ENCODE measurements around the gene SLC26A4. TPM values are rescaled to one million over a fixed set of nuclear protein-coding genes. Genes with fewer than 3 reads are reported as not detected.

Gene SLC26A4
- total RNA-seq, 1 experiment from 2014 or later, result 0.22 TPM

DNA sequence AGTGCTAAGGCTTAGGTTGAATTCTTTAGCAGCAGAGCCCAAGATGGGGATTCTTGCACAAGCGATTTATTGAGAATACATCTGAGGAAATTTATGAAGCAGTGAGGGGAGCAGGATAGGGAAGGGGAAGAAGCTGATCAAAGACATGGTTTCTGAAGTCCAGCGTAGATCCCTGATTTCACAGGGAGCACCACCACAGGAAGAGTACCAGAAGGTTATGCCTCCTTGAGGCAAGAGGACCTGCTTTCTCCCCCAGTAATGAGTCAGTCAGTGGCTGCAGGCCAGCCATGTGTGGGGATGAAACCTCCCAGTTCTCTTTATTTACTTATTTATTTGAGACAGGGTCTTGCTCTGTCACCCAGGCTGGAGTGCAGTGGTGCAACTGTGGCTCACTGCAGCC, 48.3 kb downstream of the SLC26A4 start (continued):
- TF ChIP-seq IRF2 (CRISPR knock-in tag; IDR thresholded peaks at IDR 0.05; ENCODE audit: borderline replicate concordance, low read depth) (no peak), MYBL2 (CRISPR knock-in tag; IDR thresholded peaks at IDR 0.05) (no peak), ZBTB21 (CRISPR knock-in tag; IDR thresholded peaks at IDR 0.05; ENCODE audit: borderline replicate concordance) (no peak)
- TF ChIP-seq, protein P1, sequence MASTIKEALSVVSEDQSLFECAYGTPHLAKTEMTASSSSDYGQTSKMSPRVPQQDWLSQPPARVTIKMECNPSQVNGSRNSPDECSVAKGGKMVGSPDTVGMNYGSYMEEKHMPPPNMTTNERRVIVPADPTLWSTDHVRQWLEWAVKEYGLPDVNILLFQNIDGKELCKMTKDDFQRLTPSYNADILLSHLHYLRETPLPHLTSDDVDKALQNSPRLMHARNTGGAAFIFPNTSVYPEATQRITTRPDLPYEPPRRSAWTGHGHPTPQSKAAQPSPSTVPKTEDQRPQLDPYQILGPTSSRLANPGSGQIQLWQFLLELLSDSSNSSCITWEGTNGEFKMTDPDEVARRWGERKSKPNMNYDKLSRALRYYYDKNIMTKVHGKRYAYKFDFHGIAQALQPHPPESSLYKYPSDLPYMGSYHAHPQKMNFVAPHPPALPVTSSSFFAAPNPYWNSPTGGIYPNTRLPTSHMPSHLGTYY (CRISPR knock-in tag; IDR thresholded peaks at IDR 0.05), result no peak
- TF ChIP-seq, protein P2, sequence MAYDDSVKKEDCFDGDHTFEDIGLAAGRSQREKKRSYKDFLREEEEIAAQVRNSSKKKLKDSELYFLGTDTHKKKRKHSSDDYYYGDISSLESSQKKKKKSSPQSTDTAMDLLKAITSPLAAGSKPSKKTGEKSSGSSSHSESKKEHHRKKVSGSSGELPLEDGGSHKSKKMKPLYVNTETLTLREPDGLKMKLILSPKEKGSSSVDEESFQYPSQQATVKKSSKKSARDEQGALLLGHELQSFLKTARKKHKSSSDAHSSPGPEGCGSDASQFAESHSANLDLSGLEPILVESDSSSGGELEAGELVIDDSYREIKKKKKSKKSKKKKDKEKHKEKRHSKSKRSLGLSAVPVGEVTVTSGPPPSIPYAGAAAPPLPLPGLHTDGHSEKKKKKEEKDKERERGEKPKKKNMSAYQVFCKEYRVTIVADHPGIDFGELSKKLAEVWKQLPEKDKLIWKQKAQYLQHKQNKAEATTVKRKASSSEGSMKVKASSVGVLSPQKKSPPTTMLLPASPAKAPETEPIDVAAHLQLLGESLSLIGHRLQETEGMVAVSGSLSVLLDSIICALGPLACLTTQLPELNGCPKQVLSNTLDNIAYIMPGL (CRISPR knock-in tag; IDR thresholded peaks at IDR 0.05), result no peak
- TF ChIP-seq, protein P3, sequence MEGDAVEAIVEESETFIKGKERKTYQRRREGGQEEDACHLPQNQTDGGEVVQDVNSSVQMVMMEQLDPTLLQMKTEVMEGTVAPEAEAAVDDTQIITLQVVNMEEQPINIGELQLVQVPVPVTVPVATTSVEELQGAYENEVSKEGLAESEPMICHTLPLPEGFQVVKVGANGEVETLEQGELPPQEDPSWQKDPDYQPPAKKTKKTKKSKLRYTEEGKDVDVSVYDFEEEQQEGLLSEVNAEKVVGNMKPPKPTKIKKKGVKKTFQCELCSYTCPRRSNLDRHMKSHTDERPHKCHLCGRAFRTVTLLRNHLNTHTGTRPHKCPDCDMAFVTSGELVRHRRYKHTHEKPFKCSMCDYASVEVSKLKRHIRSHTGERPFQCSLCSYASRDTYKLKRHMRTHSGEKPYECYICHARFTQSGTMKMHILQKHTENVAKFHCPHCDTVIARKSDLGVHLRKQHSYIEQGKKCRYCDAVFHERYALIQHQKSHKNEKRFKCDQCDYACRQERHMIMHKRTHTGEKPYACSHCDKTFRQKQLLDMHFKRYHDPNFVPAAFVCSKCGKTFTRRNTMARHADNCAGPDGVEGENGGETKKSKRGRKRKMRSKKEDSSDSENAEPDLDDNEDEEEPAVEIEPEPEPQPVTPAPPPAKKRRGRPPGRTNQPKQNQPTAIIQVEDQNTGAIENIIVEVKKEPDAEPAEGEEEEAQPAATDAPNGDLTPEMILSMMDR (IDR thresholded peaks at IDR 0.05), result no peak

DNA sequence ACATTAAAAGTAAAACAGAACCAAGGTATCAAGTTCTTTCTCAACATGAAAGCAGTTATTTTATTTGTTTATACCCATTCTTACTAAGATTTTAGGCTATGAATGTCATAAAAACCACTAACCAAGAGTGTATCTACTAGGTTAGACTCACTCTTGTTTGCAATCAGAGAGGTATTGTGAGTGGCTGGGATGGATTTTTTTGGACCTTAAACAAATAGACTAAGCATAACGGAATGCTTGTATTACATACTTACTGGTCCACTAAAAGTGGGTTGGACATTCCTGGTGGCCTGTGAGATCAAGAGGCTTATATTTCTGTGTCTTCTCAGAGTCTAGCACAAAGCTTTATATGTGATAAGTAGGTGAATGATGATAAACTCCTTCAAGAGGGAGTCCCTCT, 50.7 kb downstream of the SLC26A4 start:
- DNase-seq (ENCODE audit: low spot score) (no peak), ATAC-seq (no peak)
- TF ChIP-seq GTF2I (CRISPR knock-in tag; conservative IDR thresholded peaks at IDR 0.05) (no peak), FOXJ3 (CRISPR knock-in tag; IDR thresholded peaks at IDR 0.05; ENCODE audit: borderline replicate concordance) (no peak), ZNF121 (CRISPR knock-in tag; IDR thresholded peaks at IDR 0.05) (no peak), RORB (CRISPR knock-in tag; IDR thresholded peaks at IDR 0.05) (no peak), EMX1 (CRISPR knock-in tag; IDR thresholded peaks at IDR 0.05) (no peak), CREB1 (CRISPR knock-in tag; IDR thresholded peaks at IDR 0.05) (no peak), GABPB1 (CRISPR knock-in tag; IDR thresholded peaks at IDR 0.05) (no peak), SMAD3 (CRISPR knock-in tag; IDR thresholded peaks at IDR 0.05; ENCODE audit: borderline replicate concordance) (no peak), ETV6 (CRISPR knock-in tag; IDR thresholded peaks at IDR 0.05) (no peak), TP53 (CRISPR knock-in tag; IDR thresholded peaks at IDR 0.05) (no peak), ZNF423 (CRISPR knock-in tag; IDR thresholded peaks at IDR 0.05) (no peak), ZNF416 (CRISPR knock-in tag; IDR thresholded peaks at IDR 0.05) (no peak), FOXP1 (CRISPR knock-in tag; IDR thresholded peaks at IDR 0.05; ENCODE audit: borderline replicate concordance) (no peak)
- TF ChIP-seq, protein P4, sequence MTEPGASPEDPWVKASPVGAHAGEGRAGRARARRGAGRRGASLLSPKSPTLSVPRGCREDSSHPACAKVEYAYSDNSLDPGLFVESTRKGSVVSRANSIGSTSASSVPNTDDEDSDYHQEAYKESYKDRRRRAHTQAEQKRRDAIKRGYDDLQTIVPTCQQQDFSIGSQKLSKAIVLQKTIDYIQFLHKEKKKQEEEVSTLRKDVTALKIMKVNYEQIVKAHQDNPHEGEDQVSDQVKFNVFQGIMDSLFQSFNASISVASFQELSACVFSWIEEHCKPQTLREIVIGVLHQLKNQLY (CRISPR knock-in tag; IDR thresholded peaks at IDR 0.05), result no peak
- TF ChIP-seq, protein P5, sequence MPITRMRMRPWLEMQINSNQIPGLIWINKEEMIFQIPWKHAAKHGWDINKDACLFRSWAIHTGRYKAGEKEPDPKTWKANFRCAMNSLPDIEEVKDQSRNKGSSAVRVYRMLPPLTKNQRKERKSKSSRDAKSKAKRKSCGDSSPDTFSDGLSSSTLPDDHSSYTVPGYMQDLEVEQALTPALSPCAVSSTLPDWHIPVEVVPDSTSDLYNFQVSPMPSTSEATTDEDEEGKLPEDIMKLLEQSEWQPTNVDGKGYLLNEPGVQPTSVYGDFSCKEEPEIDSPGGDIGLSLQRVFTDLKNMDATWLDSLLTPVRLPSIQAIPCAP (CRISPR knock-in tag; IDR thresholded peaks at IDR 0.05), result no peak
- TF ChIP-seq, protein P6, sequence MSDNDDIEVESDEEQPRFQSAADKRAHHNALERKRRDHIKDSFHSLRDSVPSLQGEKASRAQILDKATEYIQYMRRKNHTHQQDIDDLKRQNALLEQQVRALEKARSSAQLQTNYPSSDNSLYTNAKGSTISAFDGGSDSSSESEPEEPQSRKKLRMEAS (CRISPR knock-in tag; IDR thresholded peaks at IDR 0.05), result no peak
- TF ChIP-seq, protein P7, sequence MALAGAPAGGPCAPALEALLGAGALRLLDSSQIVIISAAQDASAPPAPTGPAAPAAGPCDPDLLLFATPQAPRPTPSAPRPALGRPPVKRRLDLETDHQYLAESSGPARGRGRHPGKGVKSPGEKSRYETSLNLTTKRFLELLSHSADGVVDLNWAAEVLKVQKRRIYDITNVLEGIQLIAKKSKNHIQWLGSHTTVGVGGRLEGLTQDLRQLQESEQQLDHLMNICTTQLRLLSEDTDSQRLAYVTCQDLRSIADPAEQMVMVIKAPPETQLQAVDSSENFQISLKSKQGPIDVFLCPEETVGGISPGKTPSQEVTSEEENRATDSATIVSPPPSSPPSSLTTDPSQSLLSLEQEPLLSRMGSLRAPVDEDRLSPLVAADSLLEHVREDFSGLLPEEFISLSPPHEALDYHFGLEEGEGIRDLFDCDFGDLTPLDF (CRISPR knock-in tag; IDR thresholded peaks at IDR 0.05), result no peak
- TF ChIP-seq, protein P8, sequence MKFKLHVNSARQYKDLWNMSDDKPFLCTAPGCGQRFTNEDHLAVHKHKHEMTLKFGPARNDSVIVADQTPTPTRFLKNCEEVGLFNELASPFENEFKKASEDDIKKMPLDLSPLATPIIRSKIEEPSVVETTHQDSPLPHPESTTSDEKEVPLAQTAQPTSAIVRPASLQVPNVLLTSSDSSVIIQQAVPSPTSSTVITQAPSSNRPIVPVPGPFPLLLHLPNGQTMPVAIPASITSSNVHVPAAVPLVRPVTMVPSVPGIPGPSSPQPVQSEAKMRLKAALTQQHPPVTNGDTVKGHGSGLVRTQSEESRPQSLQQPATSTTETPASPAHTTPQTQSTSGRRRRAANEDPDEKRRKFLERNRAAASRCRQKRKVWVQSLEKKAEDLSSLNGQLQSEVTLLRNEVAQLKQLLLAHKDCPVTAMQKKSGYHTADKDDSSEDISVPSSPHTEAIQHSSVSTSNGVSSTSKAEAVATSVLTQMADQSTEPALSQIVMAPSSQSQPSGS (CRISPR knock-in tag; IDR thresholded peaks at IDR 0.05; ENCODE audit: borderline replicate concordance, low read depth), result no peak
- TF ChIP-seq, protein P9, sequence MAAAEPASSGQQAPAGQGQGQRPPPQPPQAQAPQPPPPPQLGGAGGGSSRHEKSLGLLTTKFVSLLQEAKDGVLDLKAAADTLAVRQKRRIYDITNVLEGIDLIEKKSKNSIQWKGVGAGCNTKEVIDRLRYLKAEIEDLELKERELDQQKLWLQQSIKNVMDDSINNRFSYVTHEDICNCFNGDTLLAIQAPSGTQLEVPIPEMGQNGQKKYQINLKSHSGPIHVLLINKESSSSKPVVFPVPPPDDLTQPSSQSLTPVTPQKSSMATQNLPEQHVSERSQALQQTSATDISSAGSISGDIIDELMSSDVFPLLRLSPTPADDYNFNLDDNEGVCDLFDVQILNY (CRISPR knock-in tag; IDR thresholded peaks at IDR 0.05), result no peak
- TF ChIP-seq, protein P10, sequence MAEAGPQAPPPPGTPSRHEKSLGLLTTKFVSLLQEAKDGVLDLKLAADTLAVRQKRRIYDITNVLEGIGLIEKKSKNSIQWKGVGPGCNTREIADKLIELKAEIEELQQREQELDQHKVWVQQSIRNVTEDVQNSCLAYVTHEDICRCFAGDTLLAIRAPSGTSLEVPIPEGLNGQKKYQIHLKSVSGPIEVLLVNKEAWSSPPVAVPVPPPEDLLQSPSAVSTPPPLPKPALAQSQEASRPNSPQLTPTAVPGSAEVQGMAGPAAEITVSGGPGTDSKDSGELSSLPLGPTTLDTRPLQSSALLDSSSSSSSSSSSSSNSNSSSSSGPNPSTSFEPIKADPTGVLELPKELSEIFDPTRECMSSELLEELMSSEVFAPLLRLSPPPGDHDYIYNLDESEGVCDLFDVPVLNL (CRISPR knock-in tag; IDR thresholded peaks at IDR 0.05; ENCODE audit: borderline replicate concordance, low read depth), result no peak
- Mint-ChIP-seq H3K9me3 (no peaks in the 10 kb centered on the region), H3K4me1 (no peaks in the 10 kb centered on the region), H3K27me3 (ENCODE audit: low read depth) (no peaks in the 10 kb centered on the region; the same call in 1 of the 2 replicates), H3K27ac (no peak overlapping the region), H3K4me3 (no peak overlapping the region), H3K36me3 (no peaks in the 10 kb centered on the region)
- POLR2A ChIA-PET, result no interaction called here
- CTCF ChIA-PET, result no interaction called here

Data from WTC11 (cell line).